IPS-18c (cell line): ENCODE data around the gene GLIPR2.

Source experiments
- H3K4me3 ChIP-seq: 2 replicates; pipeline ENCODE4 v1.7.0; 2013; ENCODE audit warnings: low read depth, mild to moderate bottlenecking, low read length, moderate library complexity; ENCODE audit not compliant: insufficient read depth
- H3K9me3 ChIP-seq: one replicate; pipeline ENCODE4 v1.6.1; 2013; ENCODE audit warnings: mild to moderate bottlenecking, low read length, moderate library complexity; ENCODE audit not compliant: control insufficient read depth, insufficient read depth

Gene GLIPR2

GRCh38 chr9:36138496-36138895, 2.0 kb downstream of the GLIPR2 start:
- Histone ChIP-seq H3K9me3 (no peaks in the 10 kb centered on the region), H3K4me3 (no peak overlapping the region)

GRCh38 chr9:36138901-36139300, 2.4 kb downstream of the GLIPR2 start:
- H3K4me3 ChIP-seq: no peak overlapping the region

GRCh38 chr9:36140086-36141084, 3.9 kb downstream of the GLIPR2 start:
- Histone ChIP-seq H3K9me3 (peaks cover 3% of the 10 kb centered on the region), H3K4me3 (no peak overlapping the region)

More at GRCh38 chr9:36138901-36139300, 2.4 kb downstream of the GLIPR2 start:
- no peaks in the 10 kb centered on the region for H3K9me3 ChIP-seq

GRCh38 chr9:36141288-36141687, 4.8 kb downstream of the GLIPR2 start:
- Histone ChIP-seq H3K9me3 (peaks cover 3% of the 10 kb centered on the region), H3K4me3 (no peak overlapping the region)

GRCh38 chr9:36141761-36142160, 5.2 kb downstream of the GLIPR2 start:
- H3K4me3 ChIP-seq: no peak overlapping the region
- peaks cover 3% of the 10 kb centered on the region for H3K9me3 ChIP-seq

- Histone ChIP-seq H3K4me3 (no peak overlapping the region), H3K9me3 (peaks cover 3% of the 10 kb centered on the region)
Observed at GRCh38 chr9:36142510-36143244, 6.1 kb downstream of the GLIPR2 start.

- no peak overlapping the region for H3K4me3 ChIP-seq
- H3K9me3 ChIP-seq: peaks cover 3% of the 10 kb centered on the region
Observed at GRCh38 chr9:36143245-36143641, 6.7 kb downstream of the GLIPR2 start.

GRCh38 chr9:36144309-36145232, 8.0 kb downstream of the GLIPR2 start:
- H3K4me3 ChIP-seq: no peak overlapping the region
- peaks cover 3% of the 10 kb centered on the region for H3K9me3 ChIP-seq

- H3K4me3 ChIP-seq: no peak overlapping the region
- H3K9me3 ChIP-seq: peaks cover 3% of the 10 kb centered on the region
Observed at GRCh38 chr9:36145970-36146369, 9.4 kb downstream of the GLIPR2 start.

GRCh38 chr9:36146651-36147050, 10.1 kb downstream of the GLIPR2 start:
- no peak overlapping the region for H3K4me3 ChIP-seq
- peaks cover 3% of the 10 kb centered on the region for H3K9me3 ChIP-seq

GRCh38 chr9:36147441-36148175, 11.1 kb downstream of the GLIPR2 start:
- no peak overlapping the region for H3K4me3 ChIP-seq

GRCh38 chr9:36148311-36149051, 11.9 kb downstream of the GLIPR2 start:
- no peak overlapping the region for H3K4me3 ChIP-seq
- peaks cover 3% of the 10 kb centered on the region for H3K9me3 ChIP-seq

More at GRCh38 chr9:36147441-36148175, 11.1 kb downstream of the GLIPR2 start:
- peaks cover 3% of the 10 kb centered on the region for H3K9me3 ChIP-seq

GRCh38 chr9:36149197-36149596, 12.7 kb downstream of the GLIPR2 start:
- no peak overlapping the region for H3K4me3 ChIP-seq
- peaks cover 3% of the 10 kb centered on the region for H3K9me3 ChIP-seq

GRCh38 chr9:36150574-36151315, 14.2 kb downstream of the GLIPR2 start:
- no peak overlapping the region for H3K4me3 ChIP-seq
- H3K9me3 ChIP-seq: no peaks in the 10 kb centered on the region
